GM10847 (cell line): ENCODE results near the gene UTRN.

Experiments
- POLR2A ChIP-seq: IDR thresholded peaks from 2 replicates; pipeline ENCODE4 v1.6.1; 2011; ENCODE audit not compliant: insufficient read length; ENCODE audit errors: extremely low read depth

UTRN gene

DNA sequence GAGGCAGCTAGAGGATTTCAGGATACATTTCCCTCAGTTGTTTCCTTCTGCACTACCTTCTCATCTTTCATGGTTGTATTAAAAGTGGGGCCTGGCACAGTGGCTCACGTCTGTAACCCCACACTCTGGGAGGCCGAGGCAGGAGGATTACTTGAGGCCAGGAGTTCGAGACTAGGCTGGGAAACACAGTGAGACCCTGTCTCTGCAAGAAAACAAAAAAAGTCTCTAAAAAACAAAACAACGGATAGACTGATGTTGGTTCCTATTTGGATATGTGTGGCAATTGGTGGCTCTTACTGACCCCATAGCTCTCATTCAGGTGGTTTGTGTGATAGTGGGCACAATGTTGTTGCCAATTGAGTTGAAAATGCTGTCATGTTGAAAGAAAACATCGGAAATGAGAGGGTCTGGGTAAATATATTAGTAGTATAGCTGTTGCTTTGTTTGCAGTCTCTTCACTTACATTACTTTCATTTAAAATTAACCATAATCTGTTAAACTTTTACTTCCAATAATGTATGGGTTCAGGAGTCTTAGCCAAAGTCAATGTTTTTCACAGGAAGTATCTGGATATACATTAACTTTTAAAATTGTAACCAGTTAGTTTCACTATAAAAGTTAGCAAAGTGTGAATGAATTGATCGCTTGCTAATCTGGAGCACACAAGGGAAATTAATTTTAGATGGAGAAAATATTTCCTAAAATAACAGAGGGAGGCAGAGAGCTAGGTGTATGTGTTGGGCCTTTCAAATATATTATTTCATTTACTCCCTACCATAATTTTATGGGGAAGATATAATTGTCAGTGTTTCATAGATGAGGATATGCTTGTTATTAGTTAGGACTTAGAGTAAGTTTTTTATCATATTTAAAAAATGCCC lies 31.1 kb downstream of the UTRN start:
- TF ChIP-seq POLR2A, result no peak

DNA sequence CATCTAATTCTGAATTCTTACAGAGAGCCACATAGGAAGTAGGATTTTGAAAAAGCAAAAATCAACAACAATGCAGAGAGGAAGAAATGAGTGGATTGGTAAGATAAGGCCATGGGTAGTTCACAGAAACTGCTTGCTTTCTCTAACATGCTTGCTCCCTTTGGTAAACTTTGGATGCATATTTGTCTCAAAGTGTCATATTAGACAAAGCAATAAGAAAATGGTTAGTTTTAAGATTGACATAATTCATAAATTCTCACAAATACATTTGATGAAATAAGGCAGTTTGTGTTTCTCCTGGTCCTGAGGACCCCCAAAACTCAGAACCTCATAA lies 31.7 kb downstream of the UTRN start:
- no peak for TF ChIP-seq POLR2A

DNA sequence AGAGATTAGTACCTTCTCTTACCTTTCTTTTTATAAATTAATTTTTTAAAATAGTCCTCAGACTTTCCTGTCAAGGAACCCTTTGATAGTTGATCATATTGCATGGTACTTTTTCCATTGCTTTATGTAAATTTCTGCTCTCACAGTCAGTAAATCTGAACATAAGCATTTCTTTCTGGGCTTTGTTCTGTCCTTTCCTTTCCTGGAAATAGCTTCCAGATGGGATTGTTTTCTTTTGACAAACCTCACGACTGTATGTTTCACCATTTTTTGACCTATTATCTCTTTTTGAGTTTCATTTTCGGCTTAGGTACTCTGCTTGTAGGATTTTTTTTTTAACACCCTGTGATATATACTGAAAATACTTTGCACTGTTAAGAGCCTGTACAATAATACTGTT lies 32.6 kb downstream of the UTRN start:
- no peak for TF ChIP-seq POLR2A

DNA sequence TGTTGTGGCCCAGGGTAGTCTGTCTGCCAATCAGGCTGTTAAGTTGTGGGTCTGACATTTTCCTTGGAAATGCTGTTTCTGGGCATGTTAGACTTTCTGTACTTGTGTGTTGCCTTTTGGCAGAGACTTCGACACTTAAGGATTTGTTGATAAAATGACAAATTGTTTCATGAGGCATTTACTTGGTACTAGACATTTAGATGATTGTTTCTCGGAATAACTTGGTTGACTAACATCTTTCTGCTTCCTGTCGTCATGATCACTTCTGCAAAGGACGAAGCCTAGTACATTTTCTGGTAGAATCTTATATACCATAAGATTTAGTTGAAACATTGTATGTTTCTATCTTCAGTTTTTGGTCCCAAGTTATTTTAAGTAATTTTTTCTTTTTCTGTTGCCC lies 34.1 kb downstream of the UTRN start:
- TF ChIP-seq POLR2A, result no peak

DNA sequence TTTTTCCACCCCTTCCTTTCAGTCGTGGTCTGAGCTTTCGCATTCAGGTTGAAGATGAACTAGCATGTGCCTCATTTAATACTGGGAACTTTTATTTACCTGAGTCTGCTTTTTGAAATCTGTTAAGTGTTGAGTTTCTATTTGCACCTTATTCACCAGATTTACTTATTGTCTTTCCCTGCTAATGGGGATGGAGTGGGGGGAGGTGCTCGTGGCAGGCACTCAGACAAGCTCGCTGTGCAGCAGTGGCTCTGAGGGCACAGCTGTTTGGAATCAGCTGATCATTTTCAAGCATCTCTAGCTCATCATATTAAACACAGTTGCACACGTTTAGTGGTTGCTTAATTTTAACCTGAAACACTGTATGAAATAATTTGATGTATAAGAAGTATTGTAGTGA lies 35.6 kb downstream of the UTRN start:
- TF ChIP-seq POLR2A, result no peak

DNA sequence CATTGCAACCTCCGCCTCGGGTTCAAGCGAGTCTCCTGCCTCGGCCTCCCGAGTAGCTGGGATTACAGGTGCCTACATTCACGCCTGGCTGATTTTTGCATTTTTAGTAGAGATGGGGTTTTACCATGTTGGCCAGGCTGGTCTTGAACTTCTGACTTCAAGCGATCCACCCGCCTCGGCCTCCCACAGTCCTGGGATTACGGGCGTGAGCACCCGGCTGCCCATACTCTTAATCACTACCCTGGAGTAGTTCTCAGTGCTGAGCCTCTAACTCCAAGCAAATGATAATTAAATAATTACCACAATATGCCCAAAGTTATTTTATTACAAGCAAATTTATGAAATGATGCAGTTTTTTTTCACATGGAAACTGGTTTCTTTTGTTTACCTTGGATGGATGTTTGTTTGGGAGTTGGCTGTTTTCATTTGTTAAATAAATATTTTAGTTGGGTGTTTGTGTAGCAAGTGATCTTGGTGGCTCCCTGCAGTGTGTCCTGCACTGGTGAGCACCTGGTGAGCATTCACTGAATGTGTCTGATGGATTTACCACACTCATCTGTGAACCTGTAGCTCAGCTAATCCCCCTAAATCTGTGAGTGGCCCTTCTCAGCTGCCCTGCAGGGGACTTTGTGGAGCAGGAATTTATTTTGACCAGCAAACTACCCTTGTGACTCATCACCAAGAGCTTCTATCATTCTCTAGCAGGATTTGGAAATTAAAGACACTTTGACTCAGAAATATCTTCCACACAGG lies 36.9 kb downstream of the UTRN start:
- TF ChIP-seq POLR2A, result no peak

DNA sequence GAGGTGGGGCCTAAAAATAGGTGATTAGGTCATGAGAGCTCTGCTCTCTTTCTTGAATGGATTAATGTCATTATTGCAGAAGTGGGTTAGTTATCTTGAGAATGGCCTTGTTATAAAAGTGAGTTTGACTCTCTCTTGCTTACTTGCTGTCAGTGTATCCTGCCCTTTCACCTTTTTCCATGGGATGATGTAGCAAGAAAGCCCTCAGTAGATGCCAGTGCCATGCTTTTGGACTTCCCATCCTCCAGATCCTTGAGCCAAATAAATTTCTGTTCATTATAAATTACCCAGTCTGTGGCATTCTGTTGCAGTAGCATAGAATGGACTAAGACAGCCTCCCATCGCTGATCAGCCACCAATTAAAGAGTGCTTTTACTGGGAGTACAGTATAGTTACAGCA lies 40.1 kb downstream of the UTRN start:
- TF ChIP-seq POLR2A, result no peak

DNA sequence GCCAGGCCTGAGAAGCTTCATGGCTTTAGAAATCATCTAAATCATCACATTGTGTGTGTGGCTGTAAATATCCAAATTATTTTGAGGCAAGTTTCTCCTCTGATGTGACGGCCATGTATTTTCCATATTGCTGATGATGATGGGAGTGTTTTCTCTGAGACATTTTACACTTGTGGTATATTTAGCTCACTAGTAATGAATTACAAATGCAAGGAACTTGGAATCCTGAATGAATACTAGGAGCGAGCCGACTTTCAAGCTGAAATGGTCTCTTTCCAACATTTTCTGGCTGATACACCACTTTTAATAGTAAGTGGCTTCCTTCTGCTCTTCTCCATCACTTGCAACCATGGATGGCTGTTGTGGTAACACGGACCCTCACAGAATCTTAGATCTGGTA lies 41.3 kb downstream of the UTRN start:
- TF ChIP-seq POLR2A, result no peak

DNA sequence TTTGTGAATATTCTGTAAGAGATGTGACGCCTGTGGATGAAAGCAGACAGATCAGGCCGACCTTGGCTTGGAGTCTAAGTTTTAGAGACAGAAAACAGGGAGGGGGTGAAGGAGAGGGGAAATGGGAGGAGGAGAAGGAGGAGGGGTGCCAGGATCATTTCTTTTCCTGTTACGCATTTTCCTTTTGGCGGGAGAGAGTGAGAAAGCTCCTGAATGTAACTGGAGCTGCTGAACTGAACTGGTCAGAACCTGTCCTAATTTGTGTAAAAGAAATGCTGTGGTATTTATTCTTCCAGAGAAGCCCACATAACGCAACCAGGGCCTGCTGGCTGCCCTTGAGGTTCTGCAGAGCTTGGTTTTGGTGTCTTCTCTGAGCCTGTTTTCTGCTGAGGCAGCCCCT lies 41.9 kb downstream of the UTRN start:
- no peak for TF ChIP-seq POLR2A

DNA sequence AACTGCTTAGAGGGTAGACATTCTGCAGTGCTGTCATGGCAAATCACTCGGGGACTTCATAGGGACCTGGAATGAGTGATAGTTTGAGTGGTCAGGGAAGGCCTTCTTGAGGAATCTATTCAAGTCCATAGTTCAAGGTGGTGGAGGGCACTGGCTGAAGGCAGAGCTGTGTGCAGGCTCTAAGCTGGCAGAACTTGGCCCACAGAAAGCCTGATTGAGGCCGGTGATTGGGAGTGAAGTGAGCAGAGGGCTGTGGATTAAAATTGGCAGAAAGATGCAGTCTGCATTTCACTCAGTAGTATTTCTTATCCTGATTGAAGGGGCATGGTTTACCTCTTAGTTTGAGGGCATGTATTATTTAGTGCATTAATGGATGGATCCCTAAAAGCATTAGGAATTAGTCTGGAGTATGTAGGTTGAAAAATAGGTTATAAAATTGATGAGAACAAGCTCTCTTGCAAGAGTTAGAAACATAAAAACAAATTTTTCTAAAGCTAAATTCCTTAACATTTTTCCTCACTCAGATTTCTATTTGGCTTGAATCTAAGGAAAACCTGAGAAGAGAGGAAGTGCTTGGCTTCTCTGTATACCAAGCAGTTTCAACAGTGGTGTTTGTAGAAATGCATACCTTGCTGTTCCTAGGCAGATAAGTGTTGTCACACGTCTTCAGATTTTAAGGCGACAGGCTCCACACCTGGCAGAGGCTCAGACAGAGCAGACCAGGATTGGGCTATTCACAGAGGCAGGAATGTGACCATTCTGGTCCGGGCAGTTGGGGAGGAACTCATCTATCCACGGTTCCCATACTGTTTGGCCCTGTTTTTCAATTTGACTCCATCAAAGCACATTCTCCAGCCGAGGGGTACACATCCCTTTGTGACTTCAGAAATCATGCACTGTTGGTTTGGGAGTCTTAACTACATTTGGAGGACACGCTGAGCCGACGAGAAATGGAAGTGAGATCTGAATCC lies 45.2 kb downstream of the UTRN start:
- TF ChIP-seq POLR2A, result no peak

DNA sequence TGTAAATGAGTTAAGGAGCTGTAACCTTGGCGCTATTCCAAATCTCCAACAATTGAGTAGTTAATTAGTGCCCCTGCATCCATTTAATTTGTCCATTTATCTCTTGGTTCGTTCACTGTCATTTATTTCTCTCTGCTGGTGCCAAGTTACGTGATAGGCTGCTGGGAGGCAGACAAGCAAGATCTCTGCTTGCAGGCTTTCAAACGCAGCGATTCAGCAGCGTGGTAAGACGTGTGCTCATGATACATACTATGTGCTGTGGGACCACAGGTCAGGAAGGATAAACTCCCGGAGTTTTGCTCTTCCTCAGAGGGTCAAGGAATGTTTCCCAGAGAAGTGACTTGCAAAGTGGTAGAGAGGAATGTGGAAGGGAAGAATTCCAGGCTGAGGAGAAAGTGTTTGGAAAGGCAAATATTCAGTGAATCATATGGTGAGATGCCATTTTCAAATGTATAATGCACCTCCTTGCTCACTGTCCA lies 46.4 kb downstream of the UTRN start:
- TF ChIP-seq POLR2A, result no peak

DNA sequence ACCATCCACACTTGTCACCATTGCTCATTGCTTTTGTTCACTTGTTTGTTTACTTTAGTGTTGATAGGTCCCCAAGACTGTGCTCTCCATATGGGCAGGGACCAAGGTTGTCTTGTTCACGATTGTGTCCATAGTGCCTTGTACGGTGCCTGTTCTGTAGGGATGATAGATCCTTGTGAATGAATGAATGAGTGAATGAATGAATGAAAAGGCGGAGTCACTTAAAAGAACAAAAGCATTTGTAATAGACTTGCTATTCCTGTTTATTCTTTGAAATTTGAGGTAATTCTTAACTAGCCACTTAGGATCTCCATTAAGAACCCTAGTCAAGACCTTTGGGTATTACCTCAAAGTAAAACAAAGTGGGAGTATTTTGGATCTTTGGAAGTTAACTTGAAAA lies 47.0 kb downstream of the UTRN start:
- no peak for TF ChIP-seq POLR2A

DNA sequence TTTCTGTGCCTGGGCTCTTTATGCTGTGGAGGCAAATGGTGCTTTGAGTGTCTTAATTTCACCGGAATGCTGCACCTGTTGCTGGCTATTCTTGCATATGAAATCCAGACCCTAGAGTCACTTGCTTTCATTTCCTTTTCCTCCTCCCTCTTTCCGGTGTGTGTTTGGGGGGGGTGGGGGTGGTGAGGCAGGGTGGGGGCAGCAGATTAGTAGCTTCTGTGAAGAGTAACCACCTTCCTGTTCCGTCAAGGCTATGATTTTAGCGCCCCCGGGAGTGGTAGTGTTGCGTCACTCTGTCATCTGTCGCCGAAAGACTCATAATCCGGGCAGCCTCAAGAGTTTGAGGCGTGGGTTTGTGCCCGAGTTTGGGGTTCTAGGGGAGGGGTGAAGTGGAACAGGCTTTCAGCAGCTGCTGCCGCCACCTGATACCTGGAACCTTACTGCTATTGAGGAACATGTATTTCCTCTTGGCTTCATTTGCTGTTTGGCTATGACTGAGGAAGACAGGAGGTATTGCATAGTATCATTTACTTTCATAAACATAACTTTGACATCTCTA lies 49.1 kb downstream of the UTRN start:
- no peak for TF ChIP-seq POLR2A
